Bone marrow (tissue), 2 donors: ENCODE results near the gene BCKDK.
"Not testable (repeated sequence)": the region's sequence is repeated elsewhere in the genome, so short reads cannot be mapped to it uniquely, and the experiment has no call there.

Experiments used
- DNase-seq, 2 donors: peaks; one replicate each; lab custom pipeline; 2025; lab: John Stamatoyannopoulos, UW

BCKDK gene

GRCh38 chr16:31141489-31142108 lies 33.4 kb downstream of the BCKDK start:
- peak in 1 of 2 donors; percentile 50 for DNase-seq

- DNase-seq: peak; percentile 96 to 99
Observed at GRCh38 chr16:31142109-31143010, 34.2 kb downstream of the BCKDK start.

DNA sequence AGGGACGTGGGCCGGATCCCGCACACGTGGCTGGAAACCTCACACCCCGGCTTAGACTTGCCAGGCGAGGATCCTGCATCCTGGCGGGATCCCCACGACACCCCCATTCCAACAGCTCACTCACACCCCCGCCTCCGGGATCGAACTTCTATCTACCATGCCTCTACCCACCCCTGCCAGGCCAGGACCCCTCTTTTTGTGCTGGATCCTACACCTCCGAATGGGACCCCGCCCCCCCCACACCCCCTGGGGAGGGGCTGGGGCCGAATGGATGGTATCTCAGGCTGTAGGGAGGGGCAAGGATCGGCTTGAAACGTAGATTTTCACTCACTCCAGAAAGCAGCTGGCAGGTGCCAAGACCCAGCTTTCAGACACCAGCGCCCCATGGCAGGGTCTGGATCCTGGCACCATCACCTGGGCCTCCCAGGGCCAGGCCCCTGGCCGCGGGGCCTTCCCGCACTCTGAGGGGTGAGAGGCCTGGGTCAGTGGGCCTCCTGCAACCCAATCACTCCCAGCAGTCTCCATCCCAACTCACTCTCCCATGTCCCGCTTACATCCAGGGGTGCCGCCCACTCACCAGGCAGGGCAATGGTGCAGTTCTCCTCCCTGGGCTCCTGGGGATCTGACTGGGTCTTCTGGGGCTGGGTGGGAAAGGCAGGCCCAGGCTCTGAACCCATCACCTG lies 35.0 kb downstream of the BCKDK start:
- DNase-seq: no peak

- no peak for DNase-seq
Observed at GRCh38 chr16:31143694-31144148, 35.5 kb downstream of the BCKDK start.

- DNase-seq: not testable (repeated sequence)
Observed at GRCh38 chr16:31144418-31144817, 36.2 kb downstream of the BCKDK start.

DNA sequence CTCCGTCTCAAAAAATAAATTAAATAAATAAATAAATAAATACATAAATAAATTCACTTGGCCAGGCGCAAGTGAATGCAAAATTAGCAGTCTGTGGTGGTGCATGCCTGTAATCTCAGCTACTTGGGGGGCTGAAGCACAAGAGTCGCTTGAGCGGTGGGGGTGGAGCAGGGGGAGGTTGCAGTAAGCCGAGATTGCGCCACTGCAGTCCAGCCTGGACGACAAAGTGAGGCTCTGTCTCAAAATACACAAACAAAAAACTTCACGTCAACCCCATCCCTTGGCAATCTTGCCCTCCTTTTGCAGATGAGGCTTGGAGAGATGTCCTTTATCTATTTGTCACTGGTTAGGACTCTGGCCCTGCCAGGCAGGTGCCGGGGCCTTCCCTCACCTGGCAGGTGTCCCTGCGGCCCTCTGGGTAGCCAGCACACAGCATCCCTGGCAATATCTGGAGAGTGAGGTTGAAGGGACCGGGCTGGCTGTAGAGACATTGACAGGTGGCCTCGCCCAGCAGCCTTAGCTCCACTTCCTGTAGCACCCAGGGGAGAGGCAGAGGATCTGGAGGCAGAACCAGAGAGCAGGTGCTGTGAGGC lies 37.3 kb downstream of the BCKDK start:
- DNase-seq: no peak

DNA sequence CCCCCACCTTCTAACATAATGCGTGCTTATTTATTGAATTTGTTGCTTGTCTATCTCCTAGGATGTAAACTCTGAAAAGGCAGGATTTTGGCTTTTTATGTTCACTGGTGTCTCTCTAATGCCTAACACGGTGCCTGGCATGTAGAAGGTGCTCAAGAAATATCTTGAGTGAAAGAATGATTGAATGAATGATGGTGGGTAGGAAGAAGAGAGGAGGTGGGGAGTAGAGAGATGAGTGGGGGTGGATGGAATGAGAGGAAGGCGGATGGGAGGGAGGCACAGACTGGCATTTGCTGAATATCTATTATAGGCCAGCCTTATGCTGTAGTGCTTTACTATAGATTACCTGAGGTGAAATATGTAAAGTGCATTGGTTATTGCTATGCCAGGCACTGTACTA lies 39.4 kb downstream of the BCKDK start:
- DNase-seq: no peak

- no peak for DNase-seq
Observed at GRCh38 chr16:31148281-31148728, 40.1 kb downstream of the BCKDK start.

DNA sequence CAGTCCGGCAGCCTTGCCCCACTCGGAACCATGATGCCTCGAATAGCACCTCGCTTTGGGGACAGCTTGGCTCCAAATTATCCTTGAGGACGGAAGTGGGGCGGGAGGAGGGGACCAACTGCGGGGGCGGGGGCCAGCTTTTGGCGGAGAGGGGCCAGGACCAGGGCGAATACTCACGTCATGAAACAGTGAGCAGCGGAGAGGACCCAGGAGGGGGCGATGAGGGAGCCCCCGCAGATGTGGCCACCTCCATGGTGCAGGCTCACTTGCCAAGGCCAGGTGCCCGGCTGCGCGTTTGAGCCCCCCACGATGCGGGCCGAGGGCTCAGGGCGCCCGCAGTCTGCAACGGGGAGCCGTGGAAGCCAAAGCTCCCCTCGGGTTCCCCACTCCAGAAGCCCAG lies 40.7 kb downstream of the BCKDK start:
- no peak for DNase-seq

DNA sequence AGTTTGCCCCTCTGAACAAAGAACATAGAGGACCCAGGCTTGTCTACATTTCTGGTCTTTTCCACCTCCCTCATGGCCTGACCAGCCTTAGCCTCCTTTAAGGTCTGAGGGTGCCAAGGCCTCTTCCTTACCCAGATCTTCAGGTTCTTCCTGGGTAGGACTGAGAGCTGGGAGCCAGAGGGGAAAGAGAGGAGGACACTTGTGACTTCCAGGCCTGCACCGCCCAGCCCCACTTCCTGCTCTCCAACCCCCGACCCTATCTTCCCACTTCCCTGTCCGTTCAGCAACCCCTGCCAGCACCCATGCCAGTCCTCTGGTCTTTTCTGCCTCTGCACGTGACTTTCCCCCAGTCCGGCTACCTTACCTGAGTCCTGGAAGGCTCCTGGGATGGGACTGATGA lies 41.1 kb downstream of the BCKDK start:
- DNase-seq: no peak

DNA sequence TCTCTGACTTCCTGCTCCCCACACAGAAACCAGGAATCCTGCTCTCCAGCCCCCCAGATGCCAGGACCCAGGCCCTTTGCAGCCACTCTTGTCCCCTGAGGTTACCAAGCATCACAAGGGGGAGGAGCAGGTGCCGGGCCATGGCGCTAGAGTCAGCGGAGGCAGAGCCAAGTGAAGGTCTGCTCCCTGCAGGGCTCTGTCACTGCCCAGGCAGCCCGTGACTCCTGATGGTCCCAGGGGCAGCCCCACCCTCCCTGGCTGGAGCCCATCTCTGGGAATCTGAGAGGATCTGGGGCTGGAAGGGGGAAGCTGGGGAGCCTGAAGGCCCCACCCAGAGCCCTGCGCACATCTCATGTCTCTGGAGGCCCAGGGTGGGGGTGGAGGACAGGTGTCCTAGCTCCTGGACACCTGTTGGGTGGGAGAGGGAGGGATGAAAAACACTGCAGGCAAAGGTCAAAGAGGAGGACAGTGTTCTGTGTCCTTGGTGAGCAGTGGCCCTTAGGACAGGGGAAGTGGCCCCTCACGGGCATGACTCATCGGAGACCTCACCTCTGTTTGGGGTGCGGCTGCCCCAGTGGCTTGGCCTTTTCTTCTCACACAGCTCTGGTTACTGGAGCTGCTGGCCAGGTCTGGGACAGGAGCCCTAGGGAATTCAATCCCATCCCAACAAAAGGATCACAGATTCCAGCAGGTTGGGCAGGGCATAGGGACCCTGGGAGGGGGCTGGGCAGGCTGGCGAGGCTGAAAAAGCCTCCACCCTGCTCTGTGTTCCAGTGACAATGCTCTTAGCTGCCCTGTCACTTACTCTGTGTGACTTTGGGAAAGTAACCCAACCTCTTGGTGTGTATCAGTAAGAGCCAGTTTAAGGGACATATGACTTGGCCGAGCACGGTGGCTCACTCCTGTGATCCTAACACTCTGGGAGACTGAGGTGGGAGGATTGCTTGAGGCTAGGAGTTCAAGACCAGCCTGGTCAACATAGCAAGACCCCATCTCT lies 42.0 kb downstream of the BCKDK start, which contains the start of gene PRSS36:
PRSS36 (minus strand) TSS at position 173 of the 997 bp plus-strand sequence; CDS start at position 142, 31 bp downstream.
- no peak for DNase-seq

DNA sequence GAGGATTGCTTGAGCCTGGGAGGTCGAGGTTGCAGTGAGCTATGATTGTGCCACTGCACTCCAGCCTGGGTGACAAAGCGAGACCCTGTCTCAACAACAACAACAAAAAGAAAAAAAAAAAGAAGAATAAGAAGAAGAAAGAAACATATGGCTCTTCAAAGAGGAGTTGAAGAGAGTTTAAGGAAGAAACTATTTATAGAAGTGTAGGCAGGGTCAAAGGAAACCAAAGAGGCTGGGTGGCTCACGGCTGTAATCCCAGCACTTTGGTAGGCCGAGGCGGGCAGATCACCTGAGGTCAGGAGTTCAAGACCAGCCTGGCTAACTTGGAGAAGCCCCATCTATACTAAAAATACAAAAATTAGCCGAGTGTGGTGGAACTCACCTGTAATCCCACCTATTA lies 42.8 kb downstream of the BCKDK start:
- DNase-seq: not testable (repeated sequence)

- peak in 1 of 2 donors; percentile 18 for DNase-seq
Observed at GRCh38 chr16:31157136-31157535, 49.0 kb downstream of the BCKDK start.
